ENCODE results near the gene NBL1.

NBL1 gene

DNA sequence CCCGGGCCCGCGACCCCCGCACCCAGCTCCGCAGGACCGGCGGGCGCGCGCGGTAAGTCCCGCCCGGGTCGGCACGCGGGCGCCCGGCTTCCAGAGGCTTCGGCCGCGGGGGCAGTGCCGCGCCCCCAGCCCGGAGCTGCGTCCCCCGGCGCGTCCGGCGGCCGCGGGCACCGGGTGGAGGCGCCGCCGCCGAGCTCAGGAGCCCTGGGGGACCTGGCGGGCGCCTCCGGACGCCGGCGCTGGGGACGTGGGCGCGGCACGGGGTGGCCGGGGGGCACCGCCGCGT is 227 bp downstream of the NBL1 start:
- peak overlapping the region; percentile 61 to 97 (median 92) for H3K27ac ChIP-seq
- peak overlapping the region; percentile 54 to 82 (median 68) for H3K4me3 ChIP-seq

DNA sequence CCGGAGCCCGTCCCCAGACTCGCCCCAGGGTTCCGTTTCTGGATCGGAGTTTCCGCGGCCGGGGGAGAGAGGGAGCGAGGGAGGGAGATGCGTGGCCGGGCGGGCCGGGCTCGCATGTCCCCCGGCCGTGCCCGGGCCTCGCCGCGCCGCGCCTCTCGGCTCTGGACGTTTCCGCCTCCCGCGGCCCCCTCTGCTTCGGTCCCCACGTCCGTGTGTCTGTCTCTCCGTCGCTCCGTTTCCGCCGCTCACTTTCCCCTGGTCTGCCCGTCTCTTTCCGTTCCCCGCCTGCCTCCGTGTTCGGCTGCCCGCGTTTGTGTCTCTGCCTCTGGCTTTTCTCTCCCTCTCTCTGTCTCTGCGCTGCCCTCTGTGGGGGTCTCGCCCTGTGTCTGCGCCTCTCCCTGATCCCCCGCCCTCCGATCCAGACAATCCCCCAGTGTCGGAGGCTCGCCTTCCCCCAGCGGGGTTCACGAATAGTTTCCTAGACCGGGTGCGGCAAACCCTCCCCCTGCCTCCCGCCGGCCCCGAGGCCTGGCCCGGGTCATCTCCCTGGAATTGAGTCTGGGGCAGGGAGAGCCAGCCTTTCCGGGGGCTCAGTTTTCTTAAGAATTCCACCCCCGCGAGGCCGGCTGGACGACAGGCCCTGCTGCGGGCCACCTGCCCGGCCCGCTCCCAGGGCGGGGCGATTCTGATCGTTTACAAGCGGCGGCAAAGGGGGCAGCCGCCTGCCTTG is 735 bp downstream of the NBL1 start:
- Histone ChIP-seq H3K4me3 (peak overlapping the region; percentile 54 to 82 (median 68)), H3K27ac (peak overlapping the region; percentile 61 to 97 (median 92))

DNA sequence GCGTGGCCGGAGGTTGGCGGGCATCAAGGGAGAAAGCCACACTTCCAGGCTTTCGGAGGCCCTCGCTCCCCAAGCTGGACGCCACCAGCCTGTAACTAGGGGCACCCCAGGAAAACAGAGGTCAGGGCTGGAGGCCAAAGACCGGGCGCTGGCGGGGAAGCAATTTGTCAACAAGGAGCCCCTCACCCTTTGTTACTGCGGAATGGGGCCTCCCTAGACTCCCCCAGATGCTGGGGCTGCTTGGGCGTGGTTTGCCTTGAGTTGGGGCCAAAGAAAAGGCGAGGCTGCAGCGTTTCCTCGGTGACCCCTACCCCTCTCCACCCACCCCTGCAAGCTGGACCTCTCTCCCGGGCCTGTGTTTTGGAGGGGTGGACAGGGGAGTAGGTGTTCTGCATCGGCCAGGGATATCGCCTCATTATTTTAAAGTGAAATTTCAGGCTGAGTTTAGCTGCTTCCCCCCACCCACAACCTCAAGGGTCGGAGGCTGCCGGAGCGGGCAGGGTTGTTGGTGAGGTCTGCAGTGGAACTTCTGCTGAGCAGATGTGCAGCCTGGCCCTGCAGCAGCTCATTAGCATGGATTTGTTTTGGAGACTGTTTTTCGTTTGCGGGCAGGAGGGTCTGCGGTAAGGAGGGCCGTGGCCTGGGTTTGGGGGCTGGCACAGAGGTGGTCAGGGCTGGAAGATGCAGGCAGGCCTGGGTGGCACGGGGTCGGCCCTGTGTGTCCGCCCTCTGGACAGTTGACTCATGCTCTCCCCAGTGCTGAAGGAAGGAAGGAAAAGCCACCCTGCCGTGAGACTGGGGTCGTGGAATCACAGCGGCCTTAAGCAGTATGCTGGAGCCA is 1.5 kb downstream of the NBL1 start:
- Histone ChIP-seq H3K4me3 (peak overlapping the region; percentile 54 to 82 (median 68)), H3K27ac (peak overlapping the region; percentile 61 to 97 (median 92))

DNA sequence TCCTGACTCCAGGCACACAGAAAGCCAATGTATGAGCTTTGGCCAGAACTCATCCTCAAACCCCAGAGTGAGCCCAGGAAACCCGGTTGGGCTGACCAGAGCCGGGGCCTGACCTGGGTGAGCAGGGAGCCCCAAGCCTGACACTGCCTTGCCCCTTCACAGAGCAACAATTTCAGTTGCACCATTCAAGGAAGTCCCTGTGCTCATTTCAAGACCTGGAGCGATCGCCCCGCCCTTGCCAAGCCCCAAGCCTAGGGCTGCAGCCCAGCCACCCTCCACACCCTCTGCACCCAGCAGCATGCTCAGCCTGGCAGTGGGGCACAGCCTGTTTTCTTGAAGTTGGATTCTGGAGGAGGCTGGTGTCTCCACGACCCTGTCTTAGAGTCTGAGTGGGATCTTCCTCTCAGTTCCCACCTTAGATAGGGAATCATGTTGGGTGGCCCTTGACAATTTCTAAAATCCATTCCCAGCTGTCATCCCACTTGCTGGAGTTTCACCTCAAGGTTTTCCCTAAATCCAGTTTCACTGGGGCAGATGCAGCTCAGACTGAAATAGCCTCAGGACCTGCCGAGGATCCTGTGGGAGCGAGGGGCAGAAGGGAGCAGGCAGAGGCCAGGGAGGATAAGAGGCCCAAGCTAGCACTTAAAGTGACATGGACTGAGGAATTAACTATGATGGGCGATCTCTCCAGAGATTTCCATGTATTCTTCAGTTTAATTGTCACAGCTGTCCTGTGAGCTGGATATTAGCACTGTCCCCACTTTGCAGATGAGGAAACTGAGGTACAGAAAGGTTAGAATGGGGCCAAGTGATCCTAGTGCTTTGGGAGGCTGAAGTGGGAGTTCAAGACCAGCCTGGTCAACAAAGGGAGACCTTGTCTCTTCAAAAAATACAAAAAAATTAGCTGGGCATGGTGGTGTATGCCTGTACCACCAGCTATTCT is 2.5 kb downstream of the NBL1 start:
- H3K27ac ChIP-seq = peak overlapping the region in 18 of 21 experiments; percentile 0 to 97 (median 92)
- peak overlapping the region in 6 of 7 experiments; percentile 54 to 82 (median 66) for H3K4me3 ChIP-seq

DNA sequence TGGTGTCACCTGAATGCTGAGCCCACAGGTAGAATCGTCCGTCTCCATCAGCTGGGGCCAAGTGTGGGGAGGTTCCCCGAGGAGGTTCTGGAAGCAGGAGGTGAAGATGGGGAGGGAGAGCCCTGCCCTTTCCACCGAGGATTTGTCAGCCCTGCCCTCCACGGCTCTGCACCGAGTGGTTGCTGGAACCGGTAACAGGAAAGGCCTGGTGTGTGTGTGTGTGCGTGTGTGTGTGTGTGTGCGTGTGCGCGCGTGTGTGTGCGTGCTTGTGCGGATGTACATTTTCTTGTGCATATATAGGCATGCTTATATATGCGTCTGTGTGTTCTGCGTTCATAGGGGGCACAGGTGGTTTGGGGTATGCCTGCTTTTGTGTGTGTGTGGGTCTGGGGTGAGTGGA is 3.5 kb downstream of the NBL1 start:
- H3K27ac ChIP-seq = peak overlapping the region in 12 of 21 experiments; percentile 1 to 96 (median 72)

DNA sequence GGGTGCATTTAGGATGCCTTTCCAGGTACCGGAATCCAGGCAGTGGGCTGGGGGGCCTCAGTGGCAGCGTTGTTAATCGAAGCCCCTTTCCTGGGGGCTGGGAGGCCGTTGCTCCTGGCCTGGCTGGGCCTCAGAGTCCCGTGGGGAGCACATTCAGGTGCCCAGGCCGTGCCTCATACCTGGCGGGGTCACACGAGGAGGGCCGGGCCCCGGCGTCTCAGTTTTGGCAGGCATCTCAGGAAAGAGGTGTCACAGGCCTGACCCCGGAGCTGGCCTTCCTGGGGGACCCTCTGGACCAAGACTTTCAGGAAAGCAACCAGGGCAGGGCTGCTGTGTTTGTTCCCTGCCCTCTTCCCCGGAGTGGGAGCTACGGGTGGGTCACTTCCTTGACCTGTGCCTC is 4.1 kb downstream of the NBL1 start:
- Histone ChIP-seq H3K4me3 (no peak overlapping the region), H3K27ac (peak overlapping the region in 15 of 21 experiments; percentile 1 to 85 (median 67))

More for the DNA sequence above, 3.5 kb downstream of the NBL1 start:
- H3K4me3 ChIP-seq = peak overlapping the region in 1 of 7 experiments; percentile 5

DNA sequence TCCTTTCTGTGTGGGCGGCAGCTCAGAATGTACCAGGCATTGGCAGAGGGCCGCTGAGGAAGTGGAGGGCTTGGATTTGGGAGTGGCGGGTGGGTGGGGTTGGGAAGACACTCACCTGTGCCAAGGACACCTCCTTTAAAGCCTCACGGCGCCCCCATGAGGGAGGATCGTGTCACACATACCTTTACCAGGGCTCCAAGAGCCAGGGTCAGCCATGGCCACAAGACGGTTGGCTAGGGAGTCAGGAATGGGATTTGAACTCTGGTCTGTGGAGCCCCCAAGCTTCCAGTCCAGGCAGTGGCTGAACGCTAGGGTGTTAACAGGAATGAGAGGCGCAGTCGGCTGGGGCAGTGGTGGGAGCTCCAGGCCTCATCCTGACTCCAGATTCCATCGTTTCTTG is 4.6 kb downstream of the NBL1 start:
- no peak overlapping the region for H3K4me3 ChIP-seq
- peak overlapping the region in 11 of 21 experiments; percentile 24 to 85 (median 72) for H3K27ac ChIP-seq

DNA sequence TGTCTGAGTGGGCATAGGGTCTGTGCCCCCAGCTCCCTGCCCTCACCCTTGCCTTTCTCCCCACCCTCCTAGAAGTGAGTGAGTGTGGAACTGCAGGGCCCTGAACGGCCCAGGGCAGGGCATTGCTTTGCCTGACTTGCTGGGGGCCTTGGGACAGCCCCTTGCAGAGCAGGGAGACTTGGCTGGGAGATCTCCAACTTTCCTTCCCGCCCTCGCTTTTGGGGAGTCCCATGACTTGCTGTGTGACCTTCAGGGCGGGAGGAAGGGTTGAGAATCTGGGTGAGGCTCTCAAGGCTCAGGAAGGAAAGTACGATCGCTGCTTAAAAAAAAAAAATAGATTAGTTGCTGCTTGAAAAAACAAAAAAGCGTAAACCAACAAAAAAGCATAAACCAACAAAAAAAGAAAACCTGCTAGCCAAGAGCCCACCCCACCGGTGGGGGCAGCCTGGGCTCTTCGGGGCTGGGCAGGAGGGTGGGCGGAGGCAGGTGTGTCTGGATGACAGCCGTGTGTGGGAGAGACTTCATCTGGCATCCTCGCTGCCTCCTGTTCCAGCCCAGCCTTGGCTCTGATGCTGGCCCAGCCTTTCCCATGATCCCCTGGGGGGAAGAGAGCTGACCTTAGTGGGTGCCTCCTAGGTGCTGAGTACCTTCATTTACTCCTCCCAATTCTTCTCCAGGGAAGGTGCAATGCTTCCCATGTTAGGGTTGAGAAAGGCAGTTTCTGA is 6.5 kb downstream of the NBL1 start:
- H3K4me3 ChIP-seq = peak overlapping the region in 1 of 7 experiments; percentile 4
- H3K27ac ChIP-seq = peak overlapping the region in 15 of 21 experiments; percentile 22 to 82 (median 66)

DNA sequence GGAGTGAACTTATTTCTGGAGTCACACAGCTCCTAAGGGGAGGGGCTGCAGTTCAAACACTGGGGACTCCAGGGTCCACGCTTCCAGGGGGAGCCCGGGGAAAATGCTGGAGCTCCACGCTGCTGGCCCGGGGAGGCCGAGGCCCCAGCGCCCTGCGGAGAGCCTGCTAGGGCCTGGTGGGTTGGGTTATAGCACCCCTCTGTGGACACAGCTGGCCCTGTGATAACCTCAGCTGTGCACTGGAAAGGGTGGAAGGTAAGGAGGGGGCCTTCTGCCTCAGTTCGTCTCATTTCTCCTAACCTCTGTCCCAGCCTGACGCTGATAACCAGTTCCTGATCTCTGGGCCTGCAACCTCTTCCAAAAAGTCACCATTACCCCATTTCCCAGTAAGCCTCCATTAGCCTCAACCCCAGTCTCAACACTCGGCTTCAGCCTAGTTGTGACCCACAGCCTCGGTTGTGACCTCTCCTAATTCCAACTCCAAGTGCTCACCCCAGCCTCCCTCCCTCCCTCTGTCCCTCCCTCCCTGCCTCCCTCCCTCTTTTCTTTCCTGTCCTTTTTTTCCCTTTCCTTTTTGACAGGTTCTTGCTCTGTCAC is 7.1 kb downstream of the NBL1 start:
- Histone ChIP-seq H3K27ac (peak overlapping the region in 15 of 21 experiments; percentile 22 to 82 (median 66)), H3K4me3 (peak overlapping the region in 1 of 7 experiments; percentile 4)

DNA sequence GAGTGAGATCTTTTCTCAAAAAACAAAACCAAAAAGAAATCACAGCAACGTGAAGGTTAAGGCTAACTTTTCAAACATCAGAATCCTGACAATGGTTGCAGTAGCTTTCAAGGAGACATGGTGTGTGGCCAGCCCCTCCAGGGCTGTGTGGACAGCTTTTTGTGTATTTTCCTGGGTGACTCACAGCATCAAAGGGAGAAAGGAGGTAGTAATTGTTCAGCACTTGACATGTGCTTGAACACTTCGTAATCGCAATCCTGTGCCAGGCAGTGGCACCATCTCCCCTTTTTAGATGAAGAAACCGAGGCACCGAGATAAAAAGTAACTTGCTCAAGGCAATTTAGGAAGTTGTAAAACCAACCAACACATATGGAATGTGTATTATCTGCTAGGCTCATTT is 10.3 kb downstream of the NBL1 start:
- Histone ChIP-seq H3K27ac (no peak overlapping the region), H3K4me3 (no peak overlapping the region)

DNA sequence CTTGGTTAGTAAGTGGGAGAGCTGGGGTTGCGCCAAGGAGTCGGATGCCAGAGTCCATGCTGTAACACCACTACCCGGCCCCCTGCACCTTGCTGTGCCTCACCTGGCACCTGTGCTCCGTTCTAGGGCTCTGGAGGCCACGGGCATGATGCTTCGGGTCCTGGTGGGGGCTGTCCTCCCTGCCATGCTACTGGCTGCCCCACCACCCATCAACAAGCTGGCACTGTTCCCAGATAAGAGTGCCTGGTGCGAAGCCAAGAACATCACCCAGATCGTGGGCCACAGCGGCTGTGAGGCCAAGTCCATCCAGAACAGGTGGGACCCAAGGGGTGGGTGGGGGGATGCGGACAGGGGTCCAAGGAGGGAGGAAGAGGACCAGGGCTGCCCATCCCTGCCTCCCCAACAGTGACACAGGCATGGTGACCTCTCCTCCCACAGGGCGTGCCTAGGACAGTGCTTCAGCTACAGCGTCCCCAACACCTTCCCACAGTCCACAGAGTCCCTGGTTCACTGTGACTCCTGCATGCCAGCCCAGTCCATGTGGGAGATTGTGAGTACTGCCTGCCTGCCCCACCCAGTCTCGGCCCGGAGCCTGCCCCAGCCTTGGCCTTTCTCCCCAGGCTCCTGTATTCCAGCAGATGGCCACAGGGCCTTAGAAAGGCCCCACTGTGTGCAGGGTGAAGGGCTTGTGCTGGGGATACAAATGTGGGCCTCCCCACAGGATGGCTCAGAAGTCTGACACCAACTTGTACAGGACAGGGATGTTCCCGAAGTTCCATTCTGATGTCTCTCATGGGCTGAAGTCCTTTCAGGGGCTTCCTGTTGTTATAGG is 11.0 kb downstream of the NBL1 start:
- peak overlapping the region in 1 of 21 experiments; percentile 29 for H3K27ac ChIP-seq
- H3K4me3 ChIP-seq = no peak overlapping the region

DNA sequence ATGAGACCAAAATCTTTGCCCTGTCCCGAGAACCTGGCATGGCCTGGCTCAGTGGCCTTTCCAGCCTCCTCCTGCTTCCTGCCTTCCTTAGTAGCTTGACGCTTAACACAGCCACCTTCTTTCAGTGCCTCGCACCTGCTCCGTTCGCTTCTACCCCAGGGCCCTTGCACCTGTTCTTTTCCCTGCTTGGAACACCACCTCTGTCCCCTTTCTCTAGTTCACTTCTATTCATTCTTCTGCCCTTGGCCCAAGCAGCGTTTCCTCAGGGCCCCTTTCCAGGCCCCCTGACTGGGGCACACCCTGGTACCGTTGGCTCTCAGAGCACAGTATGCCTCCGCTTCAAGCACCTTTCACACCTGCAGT is 11.6 kb downstream of the NBL1 start:
- H3K27ac ChIP-seq = peak overlapping the region in 1 of 21 experiments; percentile 29

DNA sequence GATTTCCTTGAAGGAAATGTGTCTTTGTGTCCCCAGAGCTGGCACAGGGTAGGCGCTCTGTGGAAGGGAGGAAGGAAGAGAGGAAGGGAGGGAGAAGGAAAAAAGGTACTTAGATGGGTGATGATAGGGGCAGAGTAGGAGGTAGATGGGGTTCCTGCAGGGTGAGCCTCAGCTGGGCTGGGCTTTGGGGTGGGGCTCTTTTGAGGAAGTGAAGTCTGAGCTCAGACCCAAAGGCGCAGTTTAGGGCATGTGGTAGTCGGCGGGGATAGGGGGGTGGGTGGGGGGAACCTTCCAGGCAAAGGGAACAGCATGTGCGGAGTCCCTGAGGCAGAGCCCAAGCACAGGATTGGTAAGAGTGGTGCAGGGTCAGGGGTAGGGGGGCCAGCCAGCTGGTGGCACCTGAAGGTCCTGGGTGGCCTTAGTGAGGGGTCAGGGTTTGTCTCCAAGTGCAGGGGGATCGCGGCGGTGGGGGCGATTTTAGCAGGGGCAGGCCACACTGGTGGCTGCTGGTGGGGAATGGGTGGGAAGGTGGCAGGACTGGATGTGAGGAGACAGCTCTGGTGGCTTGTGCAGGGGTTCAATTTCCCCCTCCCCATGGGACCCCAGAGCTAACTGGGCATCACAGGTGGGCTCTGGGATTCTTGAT is 12.1 kb downstream of the NBL1 start:
- Histone ChIP-seq H3K4me3 (no peak overlapping the region), H3K27ac (no peak overlapping the region)

More for the DNA sequence above, 11.6 kb downstream of the NBL1 start:
- H3K4me3 ChIP-seq = no peak overlapping the region

DNA sequence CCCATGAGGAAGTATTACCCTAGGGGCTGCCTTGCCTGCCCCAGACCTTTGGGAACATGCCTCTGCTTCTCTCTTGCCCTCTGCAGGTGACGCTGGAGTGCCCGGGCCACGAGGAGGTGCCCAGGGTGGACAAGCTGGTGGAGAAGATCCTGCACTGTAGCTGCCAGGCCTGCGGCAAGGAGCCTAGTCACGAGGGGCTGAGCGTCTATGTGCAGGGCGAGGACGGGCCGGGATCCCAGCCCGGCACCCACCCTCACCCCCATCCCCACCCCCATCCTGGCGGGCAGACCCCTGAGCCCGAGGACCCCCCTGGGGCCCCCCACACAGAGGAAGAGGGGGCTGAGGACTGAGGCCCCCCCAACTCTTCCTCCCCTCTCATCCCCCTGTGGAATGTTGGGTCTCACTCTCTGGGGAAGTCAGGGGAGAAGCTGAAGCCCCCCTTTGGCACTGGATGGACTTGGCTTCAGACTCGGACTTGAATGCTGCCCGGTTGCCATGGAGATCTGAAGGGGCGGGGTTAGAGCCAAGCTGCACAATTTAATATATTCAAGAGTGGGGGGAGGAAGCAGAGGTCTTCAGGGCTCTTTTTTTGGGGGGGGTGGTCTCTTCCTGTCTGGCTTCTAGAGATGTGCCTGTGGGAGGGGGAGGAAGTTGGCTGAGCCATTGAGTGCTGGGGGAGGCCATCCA is 12.8 kb downstream of the NBL1 start:
- no peak overlapping the region for H3K4me3 ChIP-seq
- no peak overlapping the region for H3K27ac ChIP-seq

DNA sequence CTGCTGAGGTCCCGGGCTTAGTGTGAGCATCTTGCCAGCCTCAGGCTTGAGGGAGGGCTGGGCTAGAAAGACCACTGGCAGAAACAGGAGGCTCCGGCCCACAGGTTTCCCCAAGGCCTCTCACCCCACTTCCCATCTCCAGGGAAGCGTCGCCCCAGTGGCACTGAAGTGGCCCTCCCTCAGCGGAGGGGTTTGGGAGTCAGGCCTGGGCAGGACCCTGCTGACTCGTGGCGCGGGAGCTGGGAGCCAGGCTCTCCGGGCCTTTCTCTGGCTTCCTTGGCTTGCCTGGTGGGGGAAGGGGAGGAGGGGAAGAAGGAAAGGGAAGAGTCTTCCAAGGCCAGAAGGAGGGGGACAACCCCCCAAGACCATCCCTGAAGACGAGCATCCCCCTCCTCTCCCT is 13.4 kb downstream of the NBL1 start:
- no peak overlapping the region for H3K27ac ChIP-seq
- no peak overlapping the region for H3K4me3 ChIP-seq

DNA sequence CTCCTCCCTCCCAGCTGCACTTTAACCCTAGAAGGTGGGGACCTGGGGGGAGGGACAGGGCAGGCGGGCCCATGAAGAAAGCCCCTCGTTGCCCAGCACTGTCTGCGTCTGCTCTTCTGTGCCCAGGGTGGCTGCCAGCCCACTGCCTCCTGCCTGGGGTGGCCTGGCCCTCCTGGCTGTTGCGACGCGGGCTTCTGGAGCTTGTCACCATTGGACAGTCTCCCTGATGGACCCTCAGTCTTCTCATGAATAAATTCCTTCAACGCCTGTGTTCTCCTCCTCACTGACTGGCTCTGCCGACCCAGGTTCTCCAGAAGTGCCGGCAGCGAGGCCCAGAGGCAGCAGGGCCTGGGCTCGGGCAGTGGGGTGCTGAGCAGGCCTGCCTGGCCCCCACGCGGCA is 14.1 kb downstream of the NBL1 start:
- Histone ChIP-seq H3K27ac (no peak overlapping the region), H3K4me3 (no peak overlapping the region)

DNA sequence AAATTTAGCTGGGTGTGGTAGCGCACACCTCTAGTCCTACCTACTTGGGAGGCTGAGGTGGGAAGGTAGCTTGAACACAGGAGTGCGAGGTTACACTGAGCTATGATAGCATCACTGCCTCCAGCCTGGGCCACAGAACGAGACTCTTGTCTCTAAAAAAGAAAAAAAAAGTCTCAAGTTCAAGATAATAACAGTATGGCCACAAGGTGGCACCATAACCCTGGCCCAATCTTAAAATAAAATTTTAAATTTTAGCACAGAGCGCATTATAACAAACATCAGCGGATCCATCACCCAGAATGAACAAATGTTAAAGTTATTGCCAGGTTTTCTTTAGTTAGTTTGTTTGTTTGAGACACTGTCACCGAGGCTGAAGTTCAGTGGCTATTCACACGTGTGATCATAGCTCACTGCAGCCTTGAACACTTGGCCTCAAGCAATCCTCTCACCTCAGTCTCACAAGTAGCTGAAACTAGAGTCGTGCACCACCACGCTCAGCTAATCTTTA is 17.7 kb downstream of the NBL1 start:
- Histone ChIP-seq H3K4me3 (no peak overlapping the region), H3K27ac (no peak overlapping the region)

All from skin epidermis (tissue), 12 donors.